ENCODE measurements around the gene KIF4A.

DNA sequence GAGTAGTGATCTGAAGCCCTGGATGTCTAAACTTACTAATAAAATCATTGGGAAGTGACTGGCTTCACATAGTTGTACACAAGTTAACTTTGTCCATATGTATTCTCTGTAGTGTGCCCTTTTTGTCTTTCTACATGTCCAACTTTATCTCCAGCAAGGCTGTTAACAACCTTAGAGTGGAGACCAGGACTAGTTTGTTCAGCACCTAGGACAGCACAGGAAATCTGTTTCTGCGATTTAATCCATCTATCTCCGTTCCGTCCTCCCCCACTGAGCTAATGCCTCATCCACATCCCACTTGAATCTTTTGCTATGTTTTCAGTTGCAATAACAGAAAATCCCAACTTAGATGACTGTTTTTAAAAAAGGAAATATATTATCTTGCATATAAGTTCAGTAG lies 25.1 kb upstream of the KIF4A start:
- TF ChIP-seq, protein P1, sequence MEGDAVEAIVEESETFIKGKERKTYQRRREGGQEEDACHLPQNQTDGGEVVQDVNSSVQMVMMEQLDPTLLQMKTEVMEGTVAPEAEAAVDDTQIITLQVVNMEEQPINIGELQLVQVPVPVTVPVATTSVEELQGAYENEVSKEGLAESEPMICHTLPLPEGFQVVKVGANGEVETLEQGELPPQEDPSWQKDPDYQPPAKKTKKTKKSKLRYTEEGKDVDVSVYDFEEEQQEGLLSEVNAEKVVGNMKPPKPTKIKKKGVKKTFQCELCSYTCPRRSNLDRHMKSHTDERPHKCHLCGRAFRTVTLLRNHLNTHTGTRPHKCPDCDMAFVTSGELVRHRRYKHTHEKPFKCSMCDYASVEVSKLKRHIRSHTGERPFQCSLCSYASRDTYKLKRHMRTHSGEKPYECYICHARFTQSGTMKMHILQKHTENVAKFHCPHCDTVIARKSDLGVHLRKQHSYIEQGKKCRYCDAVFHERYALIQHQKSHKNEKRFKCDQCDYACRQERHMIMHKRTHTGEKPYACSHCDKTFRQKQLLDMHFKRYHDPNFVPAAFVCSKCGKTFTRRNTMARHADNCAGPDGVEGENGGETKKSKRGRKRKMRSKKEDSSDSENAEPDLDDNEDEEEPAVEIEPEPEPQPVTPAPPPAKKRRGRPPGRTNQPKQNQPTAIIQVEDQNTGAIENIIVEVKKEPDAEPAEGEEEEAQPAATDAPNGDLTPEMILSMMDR (IDR thresholded peaks at IDR 0.05; ENCODE audit: insufficient read depth, low read depth, low read length): no peak
- no peak for TF ChIP-seq EZH2 (IDR thresholded peaks at IDR 0.05; ENCODE audit: insufficient read depth, low read length)

All from astrocyte (in vitro differentiated cells and primary cell).